OCI-LY1 (cell line): ENCODE measurements around the gene TTC23L.

Source experiments
- CTCF ChIP-seq: fragments of 200-600 bp; sonication (generic), shearing (Covaris generic); IDR thresholded peaks from 2 replicates; pipeline ENCODE4 v1.5.1; 2017; ENCODE audit warnings: mild to moderate bottlenecking, antibody characterized with exemption, low read length, moderate library complexity, mixed read lengths
- EZH2 ChIP-seq: fragments of 200-600 bp; sonication (generic), shearing (Covaris generic); IDR thresholded peaks from 2 replicates; pipeline ENCODE4 v1.8.0; 2017; ENCODE audit warnings: borderline replicate concordance, mixed run types, mild to moderate bottlenecking, antibody characterized with exemption, low read length, moderate library complexity, mixed read lengths

- TF ChIP-seq CTCF (no peak), EZH2 (no peak)
These were observed 8.1 kb downstream of the TTC23L start for GRCh38 chr5:34847056-34847455.
